CD14-positive monocyte (primary cell): ENCODE data around the gene OXSR1. TPM values are rescaled to one million over a fixed set of nuclear protein-coding genes. Genes with fewer than 3 reads are reported as not detected.
A peak's percentile ranks its signal among the peaks of the same experiment; 100 is the strongest.

Source experiments
- DNase-seq, 3 donors: peaks; one replicate each; pipeline ENCODE4 v3.0.0-alpha.2; 2011 to 2022
- H2AFZ ChIP-seq: 2 replicates; pipeline ENCODE4 v1.6.0; 2012; ENCODE audit warnings: mild to moderate bottlenecking, low read depth, low read length, inconsistent platforms; ENCODE audit not compliant: insufficient read depth, poor library complexity, severe bottlenecking
- H3K27ac ChIP-seq, 2 donors: 1 replicate in 1 of 2; 2 replicates in 1 of 2; pipeline ENCODE4 v1.5.1; 2012 to 2013; ENCODE audit warnings: low read length in 2 of 2, control low read depth in 1 of 2, inconsistent platforms in 1 of 2, low read depth in 1 of 2, mild to moderate bottlenecking in 1 of 2
- H3K27me3 ChIP-seq, 2 donors: one replicate each; pipeline versions ENCODE4 v1.6.0 to v1.6.1; 2011 to 2013; ENCODE audit warnings: low read length in 2 of 2; ENCODE audit not compliant: control insufficient read depth in 2 of 2, insufficient read depth in 2 of 2
- H3K36me3 ChIP-seq, 2 donors: replicated peaks in 1 of 2; 1 replicate in 1 of 2; 2 replicates in 1 of 2; pipeline versions ENCODE4 v1.5.1 to v1.6.1; 2012 to 2013; ENCODE audit warnings: low read length in 2 of 2, control low read depth in 1 of 2, inconsistent platforms in 1 of 2, mild to moderate bottlenecking in 1 of 2; ENCODE audit not compliant: insufficient read depth in 2 of 2, control insufficient read depth in 1 of 2
- H3K4me1 ChIP-seq, 2 donors: 1 replicate in 1 of 2; 2 replicates in 1 of 2; pipeline versions ENCODE4 v1.5.1 to v1.6.1; 2012 to 2013; ENCODE audit warnings: low read length in 2 of 2, control low read depth in 1 of 2, inconsistent platforms in 1 of 2, mild to moderate bottlenecking in 1 of 2, moderate library complexity in 1 of 2; ENCODE audit not compliant: insufficient read depth in 2 of 2, control insufficient read depth in 1 of 2
- H3K4me2 ChIP-seq: replicated peaks from 2 replicates; pipeline ENCODE3; 2012; ENCODE audit warnings: low read length, moderate library complexity, mild to moderate bottlenecking; ENCODE audit not compliant: poor library complexity, severe bottlenecking; ENCODE audit errors: extremely low read depth
- H3K4me3 ChIP-seq, 3 experiments: fragments of 200-600 bp in 1 of 3; sonication (generic) in 1 of 3; replicated peaks in 1 of 3; 1 replicate in 2 of 3; 2 replicates in 1 of 3; pipeline ENCODE4 v1.5.1; 2011 to 2013; ENCODE audit warnings: low read length in 3 of 3, mild to moderate bottlenecking in 3 of 3, control low read depth in 2 of 3, low read depth in 2 of 3, inconsistent platforms in 1 of 3, moderate library complexity in 1 of 3
- H3K79me2 ChIP-seq: 2 replicates; pipeline ENCODE4 v1.6.0; 2012; ENCODE audit warnings: mild to moderate bottlenecking, control low read depth, inconsistent platforms, low read length, moderate library complexity; ENCODE audit not compliant: insufficient read depth
- H3K9ac ChIP-seq: 2 replicates; pipeline ENCODE4 v1.6.0; 2017; ENCODE audit warnings: low read length, mild to moderate bottlenecking; ENCODE audit not compliant: insufficient read depth, poor library complexity, severe bottlenecking
- H3K9me3 ChIP-seq, 2 donors: replicated peaks in 1 of 2; 1 replicate in 1 of 2; 2 replicates in 1 of 2; pipeline versions ENCODE4 v1.5.1 to v1.6.1; 2012 to 2013; ENCODE audit warnings: low read length in 2 of 2, control low read depth in 1 of 2; ENCODE audit not compliant: control insufficient read depth in 1 of 2, insufficient read depth in 1 of 2
- H4K20me1 ChIP-seq: 2 replicates; pipeline ENCODE4 v1.6.0; 2012; ENCODE audit warnings: mild to moderate bottlenecking, low read length, control low read depth, moderate library complexity; ENCODE audit not compliant: insufficient read depth
- H3K27ac Mint-ChIP-seq, 7 donors: one replicate each; pipeline ENCODE4 v1.8.0; 2020; ENCODE audit warnings: mild to moderate bottlenecking in 7 of 7, mixed read lengths in 7 of 7, moderate library complexity in 6 of 7, inconsistent platforms in 2 of 7
- H3K27me3 Mint-ChIP-seq, 3 donors: one replicate each; pipeline ENCODE4 v1.8.0; 2021 to 2022; ENCODE audit warnings: low read depth in 3 of 3, mild to moderate bottlenecking in 3 of 3, mixed read lengths in 3 of 3, moderate library complexity in 3 of 3, inconsistent platforms in 1 of 3
- H3K36me3 Mint-ChIP-seq, 2 donors: one replicate each; pipeline ENCODE4 v1.8.0; 2020; ENCODE audit warnings: mixed read lengths in 2 of 2, inconsistent platforms in 1 of 2, mild to moderate bottlenecking in 1 of 2
- H3K4me1 Mint-ChIP-seq: one replicate; pipeline ENCODE4 v1.8.0; 2020; ENCODE audit warnings: mild to moderate bottlenecking, mixed read lengths
- H3K4me3 Mint-ChIP-seq, 2 donors: one replicate each; pipeline ENCODE4 v1.8.0; 2020; ENCODE audit warnings: mild to moderate bottlenecking in 2 of 2, mixed read lengths in 2 of 2, moderate library complexity in 1 of 2
- H3K9me3 Mint-ChIP-seq, 7 donors: one replicate each; pipeline ENCODE4 v1.8.0; 2020 to 2022; ENCODE audit warnings: mixed read lengths in 7 of 7, mild to moderate bottlenecking in 6 of 7, moderate library complexity in 6 of 7, inconsistent platforms in 2 of 7
- CTCF ChIP-seq: fragments of 200-600 bp; IDR thresholded peaks from one replicate; pipeline ENCODE4 v1.8.0; 2022; ENCODE audit warnings: antibody characterized with exemption, mild to moderate bottlenecking
- WGBS: methylation state at CpG from one replicate; pipeline ENCODE4 v1.1.5; 2013; ENCODE audit warnings: missing lambda C conversion rate; ENCODE audit not compliant: insufficient coverage; 5-methylcytosine and 5-hydroxymethylcytosine counted together
- intact Hi-C, 2 donors: fragments of 100-400 bp; cut with micrococcal nuclease; formaldehyde crosslinking; loops; one replicate each; pipeline versions ENCODE4 v1.15.0 to v1.15.1; 2023
- polyA plus RNA-seq, 3 donors: library from polyadenylated mRNA; depleted of rRNA in 1 of 3; unstranded in 2 of 3; stranded (reverse) in 1 of 3; fragments of 300-500 nt in 2 of 3; fragments of >200 nt in 1 of 3; fragmentation: Illumina TruSeq in 2 of 3; gene quantifications; 1 replicate in 2 of 3; 2 replicates in 1 of 3; pipeline ENCODE4 v1.2.3, GENCODE V29; 2012 to 2021

OXSR1 gene
- polyA plus RNA-seq, 3 donors = 9.4 to 20.3 (median 12.3) TPM

- Mint-ChIP-seq H3K36me3 (peaks cover 8 to 12% of the 10 kb centered on the region in 2 donors), H3K27me3 (peaks cover 0 to 2% (median 0%) of the 10 kb centered on the region in 3 donors), H3K9me3 (peaks cover 3 to 11% (median 5%) of the 10 kb centered on the region in 7 donors), H3K4me3 (no peak overlapping the region), H3K27ac (peak overlapping the region; percentile 97 to 99 (median 98)), H3K4me1 (peaks cover 85% of the 10 kb centered on the region)
- Histone ChIP-seq H3K27ac (peak overlapping the region; percentile 93 to 95), H4K20me1 (no peaks in the 10 kb centered on the region), H3K4me2 (peak overlapping the region; percentile 16), H3K27me3 (no peaks in the 10 kb centered on the region), H3K79me2 (no peaks in the 10 kb centered on the region), H3K4me3 (peak overlapping the region in 1 of 3 experiments; percentile 27), H3K4me1 (peaks cover 87 to 88% of the 10 kb centered on the region in 2 donors), H3K9me3 (no peaks in the 10 kb centered on the region), H3K9ac (peak overlapping the region; percentile 33), H3K36me3 (no peaks in the 10 kb centered on the region), H2AFZ (no peak overlapping the region)
- no peak for TF ChIP-seq CTCF
- DNase-seq = no peak
- no CpG with 5 or more reads among the region's 3 CpGs for WGBS
- intact Hi-C loops = no loop called here
Measured at GRCh38 chr3:38150780-38151528, 14.4 kb upstream of the OXSR1 start.

GRCh38 chr3:38151667-38152265 lies 13.6 kb upstream of the OXSR1 start:
- Mint-ChIP-seq H3K4me3 (peak overlapping the region in 1 of 2 donors; percentile 64), H3K9me3 (peaks cover 0 to 8% (median 3%) of the 10 kb centered on the region in 7 donors), H3K27ac (peak overlapping the region; percentile 97 to 99 (median 98)), H3K27me3 (no peaks in the 10 kb centered on the region), H3K36me3 (peaks cover 4 to 12% of the 10 kb centered on the region in 2 donors), H3K4me1 (peaks cover 78% of the 10 kb centered on the region)
- Histone ChIP-seq H3K27ac (peak overlapping the region; percentile 93 to 95), H3K27me3 (no peaks in the 10 kb centered on the region), H3K9ac (peak overlapping the region; percentile 33), H2AFZ (no peak overlapping the region), H3K79me2 (no peaks in the 10 kb centered on the region), H3K9me3 (no peaks in the 10 kb centered on the region), H3K4me1 (peaks cover 80 to 81% of the 10 kb centered on the region in 2 donors), H3K4me3 (peak overlapping the region in 1 of 3 experiments; percentile 27), H3K4me2 (peak overlapping the region; percentile 16), H3K36me3 (no peaks in the 10 kb centered on the region), H4K20me1 (no peaks in the 10 kb centered on the region)
- TF ChIP-seq CTCF = no peak
- intact Hi-C loops = no loop called here
- DNase-seq = peak; percentile 84 to 93 (median 90)
- WGBS = no CpG with 5 or more reads among the region's 3 CpGs
